HepG2 (cell line): ENCODE data around the gene EMP2. TPM values are rescaled to one million over a fixed set of nuclear protein-coding genes. Genes with fewer than 3 reads are reported as not detected.

ENCODE experiments used
- AGO1 ChIP-seq: fragments of 200-400 bp; formaldehyde crosslinking; IDR thresholded peaks from 2 replicates; pipeline ENCODE4 v1.6.1; 2017; ENCODE audit warnings: mild to moderate bottlenecking, low read depth, low read length, moderate library complexity; ENCODE audit not compliant: poor library complexity, severe bottlenecking
- AKAP8 ChIP-seq: sonication (generic); formaldehyde crosslinking; IDR thresholded peaks from 2 replicates; pipeline ENCODE4 v1.5.1; 2020; ENCODE audit warnings: mild to moderate bottlenecking, missing genetic modification reagents
- CAMTA2 ChIP-seq: sonication (generic); formaldehyde crosslinking; IDR thresholded peaks from 2 replicates; pipeline ENCODE4 v1.4.0; 2020; ENCODE audit warnings: mild to moderate bottlenecking, missing genetic modification reagents, borderline replicate concordance
- HNRNPL ChIP-seq: fragments of 200-400 bp; formaldehyde crosslinking; IDR thresholded peaks from 2 replicates; pipeline ENCODE4 v1.6.1; 2017; ENCODE audit warnings: mild to moderate bottlenecking, low read depth, low read length
- KAT7 ChIP-seq: IDR thresholded peaks from 2 replicates; pipeline ENCODE4 v1.6.1; 2018; ENCODE audit warnings: borderline replicate concordance, missing compliant biosample characterization
- KDM6A ChIP-seq: IDR thresholded peaks from 2 replicates; pipeline ENCODE4 v1.6.1; 2016; ENCODE audit warnings: low read depth
- KLF15 ChIP-seq: sonication (generic); formaldehyde crosslinking; IDR thresholded peaks from 2 replicates; pipeline ENCODE4 v1.8.1; 2023; ENCODE audit warnings: borderline replicate concordance, mild to moderate bottlenecking, inconsistent platforms, missing genetic modification reagents, mixed read lengths
- MYC ChIP-seq: sonication (generic); formaldehyde crosslinking; IDR thresholded peaks from 2 replicates; pipeline ENCODE4 v1.9.0; 2021; ENCODE audit warnings: missing genetic modification reagents, borderline replicate concordance
- SKIL ChIP-seq: sonication (generic); formaldehyde crosslinking; IDR thresholded peaks from 2 replicates; pipeline ENCODE4 v1.8.0; 2022; ENCODE audit warnings: missing genetic modification reagents, mild to moderate bottlenecking, moderate library complexity, borderline replicate concordance
- SOX5 ChIP-seq: IDR thresholded peaks from 2 replicates; pipeline ENCODE4 v1.6.1; 2016; ENCODE audit warnings: borderline replicate concordance
- SOX6 ChIP-seq, 2 experiments: fragments of 450-650 bp in 1 of 2; sonication (generic) in 1 of 2; formaldehyde crosslinking in 1 of 2; IDR thresholded peaks; 2 replicates each; pipeline versions ENCODE4 v1.4.0 to v1.6.1; 2017 to 2020; ENCODE audit warnings: antibody characterized with exemption in 1 of 2, mild to moderate bottlenecking in 1 of 2, missing genetic modification reagents in 1 of 2
- THRA ChIP-seq: sonication (generic); formaldehyde crosslinking; IDR thresholded peaks from 2 replicates; pipeline ENCODE4 v1.4.0; 2020; ENCODE audit warnings: missing genetic modification reagents, borderline replicate concordance
- ZBTB26 ChIP-seq: IDR thresholded peaks from 2 replicates; pipeline ENCODE4 v1.6.1; 2016; ENCODE audit warnings: missing compliant biosample characterization, missing genetic modification reagents, borderline replicate concordance
- ZNF333 ChIP-seq: sonication (generic); formaldehyde crosslinking; IDR thresholded peaks from 2 replicates; pipeline ENCODE4 v1.4.0; 2020; ENCODE audit warnings: mild to moderate bottlenecking, missing genetic modification reagents, borderline replicate concordance
- ZNF781 ChIP-seq: sonication (generic); formaldehyde crosslinking; IDR thresholded peaks from 2 replicates; pipeline ENCODE4 v1.5.1; 2020; ENCODE audit warnings: borderline replicate concordance, mild to moderate bottlenecking, missing genetic modification reagents; ENCODE audit errors: not compliant biosample characterization
- polyA plus RNA-seq, 8 experiments: library from polyadenylated mRNA; depleted of rRNA in 3 of 8; stranded (reverse) in 7 of 8; unstranded in 1 of 8; fragments of >200 nt; fragmentation: Illumina TruSeq in 4 of 8; extraction: Trizol in 4 of 8; gene quantifications; 2 replicates each; pipeline versions ENCODE4 v1.2.1 to v1.2.3, GENCODE V29; 2011 to 2016; ENCODE audit warnings: low read depth in 4 of 8, missing spikeins in 1 of 8, mixed read lengths in 1 of 8; ENCODE audit not compliant: insufficient read depth in 1 of 8
- total RNA-seq, 5 experiments: library from RNA; depleted of rRNA; stranded (reverse); fragments of >200 nt; fragmentation: Illumina TruSeq; extraction: Trizol; gene quantifications; 2 replicates each; pipeline ENCODE4 v1.2.3, GENCODE V29; 2016; ENCODE audit warnings: low read depth in 1 of 5
- TF ChIP-seq, protein P1 (sequence below): sonication (generic); formaldehyde crosslinking; IDR thresholded peaks from 2 replicates; pipeline ENCODE4 v1.9.0; 2021; ENCODE audit warnings: missing genetic modification reagents, mild to moderate bottlenecking, borderline replicate concordance
- TF ChIP-seq, protein P2 (sequence below): sonication (generic); formaldehyde crosslinking; IDR thresholded peaks from 2 replicates; pipeline ENCODE4 v1.5.0; 2020; ENCODE audit warnings: missing genetic modification reagents
- TF ChIP-seq, protein P3 (sequence below): sonication (generic); formaldehyde crosslinking; IDR thresholded peaks from 2 replicates; pipeline ENCODE4 v1.5.0; 2020; ENCODE audit warnings: missing genetic modification reagents

EMP2 gene
- total and polyA plus RNA-seq, 2 of the 13 experiments (the other 11 are each of a cell fraction or from before 2014, with no cell fraction given) = 24.6 to 91.2 TPM

DNA sequence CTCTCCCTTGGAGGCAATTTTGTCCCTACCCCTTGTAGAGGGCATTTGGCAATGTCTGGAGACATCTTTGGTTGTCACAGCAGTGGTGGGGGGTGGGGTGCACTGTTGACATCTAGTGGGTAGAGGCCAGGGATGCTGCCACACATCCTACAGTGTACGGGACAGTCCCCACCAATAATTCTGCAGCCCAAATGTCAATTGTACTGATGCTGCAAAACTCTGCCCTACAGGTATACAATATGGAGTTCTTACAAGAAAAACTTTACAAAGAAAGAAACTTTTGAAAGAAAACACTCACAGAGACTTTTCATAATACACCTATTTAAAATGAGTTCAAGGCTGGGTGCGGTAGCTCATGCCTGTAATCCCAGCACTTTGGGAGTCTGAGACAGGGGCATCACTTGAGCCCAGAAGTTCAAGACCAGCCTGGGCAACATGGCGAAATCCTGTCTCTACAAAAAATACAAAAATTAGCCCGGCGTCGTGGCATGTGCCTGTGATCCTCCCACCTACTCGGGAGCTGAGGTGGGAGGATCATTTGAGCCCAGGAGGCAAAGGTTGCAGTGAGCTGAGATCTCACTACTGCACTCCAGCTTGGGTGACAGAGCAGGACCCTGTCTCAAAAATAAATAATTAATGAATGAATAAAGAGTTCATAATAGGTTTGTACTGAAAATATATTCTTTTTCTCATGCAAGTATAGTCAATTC lies 59.4 kb downstream of the EMP2 start (continued):
- TF ChIP-seq HNRNPL (no peak), KDM6A (CRISPR knock-in tag) (no peak), KLF15 (peak; percentile 13; the same call in 1 of the 2 replicates), CAMTA2 (no peak), ZBTB26 (CRISPR knock-in tag) (no peak), THRA (CRISPR knock-in tag) (0 out of 2 replicates have a peak, but pooled peaks have one; percentile 1), AKAP8 (CRISPR knock-in tag) (no peak), MYC (CRISPR knock-in tag) (peak; percentile 56; the same call in 1 of the 2 replicates), AGO1 (no peak), SKIL (CRISPR knock-in tag) (no peak), SOX5 (no peak), ZNF333 (CRISPR knock-in tag) (no peak), KAT7 (CRISPR knock-in tag) (no peak), ZNF781 (CRISPR knock-in tag) (peak; percentile 55), SOX6 (IDR thresholded peaks at IDR 0.05) (no peak), SOX6 (CRISPR knock-in tag; IDR thresholded peaks at IDR 0.05) (no peak)
- TF ChIP-seq, protein P1, sequence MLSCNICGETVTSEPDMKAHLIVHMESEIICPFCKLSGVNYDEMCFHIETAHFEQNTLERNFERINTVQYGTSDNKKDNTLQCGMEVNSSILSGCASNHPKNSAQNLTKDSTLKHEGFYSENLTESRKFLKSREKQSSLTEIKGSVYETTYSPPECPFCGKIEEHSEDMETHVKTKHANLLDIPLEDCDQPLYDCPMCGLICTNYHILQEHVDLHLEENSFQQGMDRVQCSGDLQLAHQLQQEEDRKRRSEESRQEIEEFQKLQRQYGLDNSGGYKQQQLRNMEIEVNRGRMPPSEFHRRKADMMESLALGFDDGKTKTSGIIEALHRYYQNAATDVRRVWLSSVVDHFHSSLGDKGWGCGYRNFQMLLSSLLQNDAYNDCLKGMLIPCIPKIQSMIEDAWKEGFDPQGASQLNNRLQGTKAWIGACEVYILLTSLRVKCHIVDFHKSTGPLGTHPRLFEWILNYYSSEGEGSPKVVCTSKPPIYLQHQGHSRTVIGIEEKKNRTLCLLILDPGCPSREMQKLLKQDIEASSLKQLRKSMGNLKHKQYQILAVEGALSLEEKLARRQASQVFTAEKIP (CRISPR knock-in tag) = no peak
- TF ChIP-seq, protein P2, sequence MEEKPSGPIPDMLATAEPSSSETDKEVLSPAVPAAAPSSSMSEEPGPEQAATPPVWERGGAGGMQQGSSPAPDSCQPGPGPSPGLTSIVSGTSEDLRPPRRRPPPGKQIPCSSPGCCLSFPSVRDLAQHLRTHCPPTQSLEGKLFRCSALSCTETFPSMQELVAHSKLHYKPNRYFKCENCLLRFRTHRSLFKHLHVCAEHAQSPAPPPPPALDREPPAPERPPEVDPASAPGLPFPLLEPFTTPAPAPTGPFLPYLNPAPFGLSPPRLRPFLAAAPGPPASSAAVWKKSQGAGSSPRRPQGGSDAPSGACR (CRISPR knock-in tag) = no peak
- TF ChIP-seq, protein P3, sequence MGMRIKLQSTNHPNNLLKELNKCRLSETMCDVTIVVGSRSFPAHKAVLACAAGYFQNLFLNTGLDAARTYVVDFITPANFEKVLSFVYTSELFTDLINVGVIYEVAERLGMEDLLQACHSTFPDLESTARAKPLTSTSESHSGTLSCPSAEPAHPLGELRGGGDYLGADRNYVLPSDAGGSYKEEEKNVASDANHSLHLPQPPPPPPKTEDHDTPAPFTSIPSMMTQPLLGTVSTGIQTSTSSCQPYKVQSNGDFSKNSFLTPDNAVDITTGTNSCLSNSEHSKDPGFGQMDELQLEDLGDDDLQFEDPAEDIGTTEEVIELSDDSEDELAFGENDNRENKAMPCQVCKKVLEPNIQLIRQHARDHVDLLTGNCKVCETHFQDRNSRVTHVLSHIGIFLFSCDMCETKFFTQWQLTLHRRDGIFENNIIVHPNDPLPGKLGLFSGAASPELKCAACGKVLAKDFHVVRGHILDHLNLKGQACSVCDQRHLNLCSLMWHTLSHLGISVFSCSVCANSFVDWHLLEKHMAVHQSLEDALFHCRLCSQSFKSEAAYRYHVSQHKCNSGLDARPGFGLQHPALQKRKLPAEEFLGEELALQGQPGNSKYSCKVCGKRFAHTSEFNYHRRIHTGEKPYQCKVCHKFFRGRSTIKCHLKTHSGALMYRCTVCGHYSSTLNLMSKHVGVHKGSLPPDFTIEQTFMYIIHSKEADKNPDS = no peak
